Kidney capillary endothelial cell (primary cell): ENCODE data around the gene TPH2.

ENCODE experiments used
- DNase-seq: peaks from one replicate; pipeline ENCODE4 v3.0.0-alpha.2; 2018; ENCODE audit warnings: low spot score

The TPH2 gene

DNA sequence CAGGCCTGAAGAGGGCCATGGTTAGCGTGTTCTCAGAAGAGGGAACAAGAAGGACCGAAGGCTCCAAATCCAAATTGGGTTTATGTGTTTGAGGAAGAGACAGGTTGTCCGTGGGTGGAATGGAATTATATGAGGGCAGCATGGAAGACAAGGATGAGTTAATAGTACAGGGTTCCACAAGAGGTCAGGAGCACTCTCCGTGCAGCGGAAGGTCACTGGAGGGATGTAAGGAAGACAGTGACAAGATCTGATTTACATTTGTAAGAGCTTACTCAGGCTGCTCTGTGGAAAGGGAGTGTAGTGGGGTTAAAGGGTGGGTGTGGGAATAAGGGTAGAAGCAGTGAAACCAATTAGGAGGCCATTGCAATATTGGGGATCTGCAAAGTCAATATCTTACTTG is 97.0 kb downstream of the TPH2 start:
- no peak for DNase-seq

GRCh38 chr12:72036393-72036792 is 97.7 kb downstream of the TPH2 start:
- DNase-seq = no peak

- DNase-seq = no peak
Measured at GRCh38 chr12:72037006-72037795, 98.6 kb downstream of the TPH2 start.

GRCh38 chr12:72041811-72042210 is 103.2 kb downstream of the TPH2 start:
- DNase-seq = no peak

DNA sequence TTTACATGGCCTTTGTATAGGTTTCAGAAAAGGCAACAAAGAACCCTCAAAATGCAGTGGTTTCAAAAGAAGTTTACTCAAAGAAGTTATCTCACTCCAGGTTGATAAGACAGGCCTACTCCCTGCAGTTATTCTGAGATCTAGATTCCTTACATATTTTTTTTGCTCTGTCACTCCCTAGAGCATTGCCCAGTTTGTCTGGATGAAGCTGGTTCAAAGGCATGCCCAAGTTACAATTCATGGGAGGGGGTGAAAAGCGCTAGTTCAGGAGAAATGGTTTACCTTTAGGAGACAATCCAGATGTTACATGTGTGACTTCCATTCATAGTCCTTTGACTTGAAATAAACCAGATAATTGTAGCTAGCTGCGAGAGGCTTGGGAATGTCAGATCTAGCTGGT is 115.0 kb downstream of the TPH2 start:
- DNase-seq = no peak

DNA sequence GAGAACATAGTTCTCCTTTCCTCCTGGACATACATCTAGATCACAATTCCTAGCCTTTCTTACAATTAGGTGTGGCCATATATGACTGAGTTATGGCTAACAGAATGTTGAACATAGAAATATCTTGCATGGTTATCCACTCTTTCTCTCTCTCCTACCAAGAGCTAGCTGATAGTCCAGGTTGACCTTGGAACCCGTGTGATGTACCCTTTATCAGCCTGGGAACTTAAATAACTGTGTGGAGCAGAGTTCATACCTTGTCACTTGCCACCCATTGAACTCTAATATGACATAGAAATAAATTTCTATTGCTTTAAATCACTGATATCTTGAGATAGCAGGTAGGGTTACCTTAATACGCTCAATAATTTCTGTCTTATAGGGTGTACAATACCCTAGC is 115.9 kb downstream of the TPH2 start:
- no peak for DNase-seq

GRCh38 chr12:72057330-72057914 is 118.8 kb downstream of the TPH2 start:
- no peak for DNase-seq

DNA sequence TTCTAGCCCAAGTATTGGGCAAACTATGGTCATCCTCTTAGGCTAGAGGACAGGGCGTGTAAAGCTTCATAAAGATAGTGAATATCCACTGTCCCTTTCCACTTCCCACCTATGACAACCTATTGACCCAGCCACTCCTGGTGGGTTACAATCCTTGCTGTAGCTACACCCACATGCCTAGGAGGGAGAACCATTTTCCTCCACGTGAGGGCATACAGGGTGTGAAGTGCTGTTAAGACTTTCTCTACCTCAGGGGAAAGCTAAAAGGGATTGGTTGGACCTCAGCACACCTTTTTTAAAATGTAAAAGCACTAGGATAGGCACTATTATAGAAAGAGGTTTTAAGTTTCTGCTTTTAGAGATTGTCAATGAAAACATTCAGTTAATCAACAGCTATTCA is 124.4 kb downstream of the TPH2 start:
- no peak for DNase-seq

GRCh38 chr12:72071030-72071429 is 132.4 kb downstream of the TPH2 start:
- no peak for DNase-seq

GRCh38 chr12:72072592-72073212 is 134.1 kb downstream of the TPH2 start:
- DNase-seq = no peak

DNA sequence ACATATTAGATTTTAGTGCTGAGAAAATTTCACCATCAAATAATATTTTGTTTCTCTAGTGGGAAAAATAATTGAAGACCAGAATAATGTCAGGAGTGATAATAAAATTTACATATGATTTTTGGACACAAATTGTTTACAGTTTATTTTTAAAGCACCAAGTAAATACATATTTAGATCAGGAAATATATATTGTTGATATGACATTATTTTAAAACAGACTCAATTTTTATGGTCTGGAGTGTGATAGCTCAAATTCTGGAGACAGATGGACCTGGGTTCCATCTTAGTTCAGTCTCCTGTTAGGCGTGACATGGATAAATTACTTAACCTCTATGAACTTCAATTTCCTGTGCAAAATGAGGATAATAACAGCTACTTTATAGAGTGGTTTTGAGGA is 135.4 kb downstream of the TPH2 start:
- no peak for DNase-seq

- DNase-seq = no peak
Measured at GRCh38 chr12:72074956-72075355, 136.3 kb downstream of the TPH2 start.

DNA sequence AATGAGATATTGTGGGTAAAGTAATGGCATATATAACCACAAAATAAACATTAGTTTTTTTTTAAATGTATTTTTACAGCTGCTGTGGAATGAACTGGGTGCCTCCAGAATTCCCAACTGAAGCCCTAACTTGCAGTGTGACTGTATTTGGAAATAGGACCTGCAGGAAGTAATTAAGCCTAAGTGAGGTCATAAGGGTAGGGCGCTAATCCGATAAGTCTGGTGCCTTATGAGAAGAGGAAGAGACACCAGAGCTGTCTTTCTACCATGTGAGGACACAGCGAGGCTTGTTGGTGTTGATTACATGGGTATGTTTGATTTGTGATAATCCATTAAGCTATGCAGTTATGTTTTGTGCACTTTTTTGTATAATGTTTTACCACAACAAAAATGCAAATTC is 136.8 kb downstream of the TPH2 start:
- DNase-seq = no peak

- DNase-seq = no peak
Measured at GRCh38 chr12:72075891-72076557, 137.4 kb downstream of the TPH2 start.

DNA sequence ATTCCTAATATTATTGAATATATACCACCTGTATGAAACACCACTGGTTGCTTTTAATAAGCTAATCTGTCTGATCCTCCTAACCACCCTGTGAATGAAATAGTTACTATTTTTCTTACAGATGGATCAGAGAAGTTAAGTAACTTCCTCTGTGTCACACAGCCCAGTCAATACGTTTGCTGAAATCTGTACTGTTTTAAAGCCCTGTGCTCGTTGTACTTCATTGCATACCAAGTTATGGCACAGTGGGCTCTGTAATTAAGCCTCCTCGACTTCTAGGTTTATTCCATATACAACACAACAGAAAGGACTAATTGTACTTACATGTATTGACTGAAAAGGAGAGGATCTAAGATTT is 137.9 kb downstream of the TPH2 start:
- DNase-seq = no peak

DNA sequence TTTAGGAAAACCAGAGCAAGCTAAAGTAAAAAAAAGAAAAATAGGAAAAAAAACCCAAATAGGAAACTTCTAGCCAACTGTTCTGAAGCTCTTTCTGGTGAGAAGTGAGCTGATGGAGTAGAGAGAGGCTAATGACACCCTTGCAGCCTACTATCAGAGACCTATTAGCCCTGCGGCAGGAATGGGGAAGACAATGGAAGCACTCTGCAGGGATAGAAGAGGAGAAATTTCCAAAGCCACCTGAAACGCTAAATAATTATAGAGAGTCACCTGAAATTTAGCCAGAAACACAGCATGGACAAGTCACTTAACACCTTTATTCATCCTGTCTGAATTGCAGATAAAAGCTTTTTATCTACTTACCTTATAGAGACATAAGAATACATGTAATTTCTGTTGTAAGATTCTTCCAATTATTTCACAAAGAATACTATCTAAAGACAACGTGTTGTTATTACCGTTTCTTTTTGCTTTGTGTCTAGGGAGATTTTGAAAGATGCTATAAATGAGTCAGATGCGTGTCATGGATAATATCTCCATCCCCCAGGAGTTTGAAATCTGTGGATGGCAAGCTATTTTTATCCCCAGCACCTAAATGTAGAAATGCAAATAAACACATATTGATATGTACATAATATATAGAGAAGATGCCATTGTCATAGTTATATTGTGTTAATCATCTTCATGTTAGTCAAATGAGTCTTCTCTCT is 138.6 kb downstream of the TPH2 start:
- DNase-seq = no peak

DNA sequence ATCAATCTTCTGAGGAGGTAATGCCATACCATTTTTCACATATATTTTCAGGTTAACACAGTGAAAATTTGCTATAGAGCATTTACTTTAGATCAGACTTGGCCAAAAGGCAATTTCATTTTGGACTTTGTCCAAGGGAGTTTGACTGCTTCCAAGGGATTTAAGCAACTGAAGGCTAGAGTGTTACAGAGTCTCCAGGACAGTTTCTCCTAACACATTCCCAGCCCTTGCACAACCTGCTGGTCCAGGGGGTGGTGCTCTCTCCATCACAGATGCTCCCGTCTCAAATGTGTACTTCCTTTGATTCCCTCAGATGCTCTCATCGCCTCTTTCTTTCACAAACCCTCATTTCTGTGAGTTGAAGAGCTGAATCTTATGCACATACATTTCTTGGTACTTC is 143.1 kb downstream of the TPH2 start:
- no peak for DNase-seq
